Body of pancreas (tissue), 4 donors: ENCODE data around the gene ANG. TPM values are rescaled to one million over a fixed set of nuclear protein-coding genes. Genes with fewer than 3 reads are reported as not detected.
A peak's percentile ranks its signal among the peaks of the same experiment; 100 is the strongest.
"Not testable (repeated sequence)": the region's sequence is repeated elsewhere in the genome, so short reads cannot be mapped to it uniquely, and the experiment has no call there.

Experiments used
- ATAC-seq: fragments of 150-250 bp; one replicate; pipeline ENCODE4 v1.9.1; 2016
- DNase-seq, 4 donors: peaks; one replicate each; pipeline ENCODE4 v3.0.0-alpha.2; 2019
- H3K27ac ChIP-seq, 4 donors: fragments of 200-600 bp; sonication (generic); 1 replicate in 3 of 4; 2 replicates in 1 of 4; pipeline versions ENCODE4 v1.5.1 to v1.6.1; 2016 to 2019; ENCODE audit warnings: mild to moderate bottlenecking in 1 of 4, mixed read lengths in 1 of 4, moderate library complexity in 1 of 4
- H3K27me3 ChIP-seq, 2 donors: fragments of 200-600 bp; sonication (generic); one replicate each; pipeline ENCODE4 v1.6.0; 2016; ENCODE audit warnings: mild to moderate bottlenecking in 1 of 2
- H3K36me3 ChIP-seq, 2 donors: fragments of 200-600 bp; sonication (generic); replicated peaks in 1 of 2; 2 replicates each; pipeline ENCODE4 v1.5.1; 2016; ENCODE audit warnings: low read depth in 2 of 2; ENCODE audit not compliant: insufficient read depth in 1 of 2
- H3K4me1 ChIP-seq: fragments of 200-600 bp; sonication (generic); one replicate; pipeline ENCODE4 v1.6.0; 2016
- H3K4me3 ChIP-seq, 2 donors: fragments of 200-600 bp; sonication (generic); 1 replicate in 1 of 2; 2 replicates in 1 of 2; pipeline ENCODE4 v1.5.1; 2016 to 2019
- H3K9me3 ChIP-seq, 3 donors: fragments of 200-600 bp; sonication (generic); 1 replicate in 2 of 3; 2 replicates in 1 of 3; pipeline ENCODE4 v1.5.1; 2016
- CTCF ChIP-seq, 7 experiments: fragments of 450-650 bp in 4 of 7; fragments of 200-600 bp in 3 of 7; sonication (generic) in 3 of 7; IDR thresholded peaks; one replicate each; pipeline ENCODE4 v1.5.1; 2016 to 2019; ENCODE audit warnings: antibody characterized with exemption in 7 of 7
- POLR2A ChIP-seq, 3 donors: fragments of 450-650 bp; IDR thresholded peaks; one replicate each; pipeline ENCODE4 v1.6.1; 2016; ENCODE audit warnings: antibody characterized with exemption in 3 of 3, mild to moderate bottlenecking in 2 of 3
- whole genome bisulfite sequencing, 2 donors: methylation state at CpG; one replicate each; pipeline ENCODE4 v1.1.5; 2017; 5-methylcytosine and 5-hydroxymethylcytosine counted together
- intact Hi-C: fragments of 100-400 bp; cut with DNase I; formaldehyde crosslinking; loops from one replicate; pipeline ENCODE4 v1.15.1; 2023
- total RNA-seq, 2 donors: library from RNA; depleted of rRNA; stranded (reverse); fragments of >200 nt; gene quantifications; one replicate each; pipeline ENCODE4 v1.1.0, GENCODE V29; 2016

The ANG gene
- total RNA-seq, 2 donors from 2014 or later: 24.1 to 28.0 TPM

- no peak overlapping the region for H3K4me3 ChIP-seq
- H3K27ac ChIP-seq: peak overlapping the region; percentile 27 to 80 (median 50)
- H3K9me3 ChIP-seq: no peaks in the 10 kb centered on the region
- ATAC-seq (peak; percentile 85), DNase-seq (peak; percentile 78 to 93 (median 88))
- intact Hi-C loops: loop anchor here (5.0 kb wide), 1 partner anchor 128 kb away; no protein-coding TSS in a partner anchor
- H3K36me3 ChIP-seq: no peaks in the 10 kb centered on the region
- H3K27me3 ChIP-seq: no peaks in the 10 kb centered on the region
- TF ChIP-seq POLR2A (IDR thresholded peaks at IDR 0.05) (peak in 1 of 3 donors; percentile 25), CTCF (IDR thresholded peaks at IDR 0.05) (no peak)
- H3K4me1 ChIP-seq: peaks cover 41% of the 10 kb centered on the region
- WGBS, 2 donors: 2 to 15% methylated on average over 4 of the region's 4 CpGs
Measured at GRCh38 chr14:20714593-20715250, 26.2 kb downstream of the ANG start.

GRCh38 chr14:20719777-20720176 is 31.2 kb downstream of the ANG start:
- DNase-seq (peak; percentile 46 to 75 (median 61)), ATAC-seq (peak; percentile 84)
- H3K27ac ChIP-seq: peak overlapping the region; percentile 54 to 79 (median 72)

GRCh38 chr14:20720741-20721140 is 32.2 kb downstream of the ANG start:
- WGBS, 2 donors: 75 to 89% methylated on average over 6 of the region's 6 CpGs
- no peak for TF ChIP-seq CTCF (IDR thresholded peaks at IDR 0.05)
- no peak for TF ChIP-seq POLR2A (IDR thresholded peaks at IDR 0.05)
- Histone ChIP-seq H3K27me3 (no peaks in the 10 kb centered on the region), H3K9me3 (no peaks in the 10 kb centered on the region), H3K36me3 (no peaks in the 10 kb centered on the region), H3K4me1 (peaks cover 24% of the 10 kb centered on the region), H3K27ac (no peak overlapping the region), H3K4me3 (no peak overlapping the region)
- ATAC-seq: no peak
- intact Hi-C loops: no loop called here
- DNase-seq: no peak

More at GRCh38 chr14:20719777-20720176, 31.2 kb downstream of the ANG start:
- H3K9me3 ChIP-seq: no peaks in the 10 kb centered on the region
- H3K36me3 ChIP-seq: no peaks in the 10 kb centered on the region
- WGBS, 2 donors: 22 to 35% methylated on average over 4 of the region's 4 CpGs
- no peak overlapping the region for H3K4me3 ChIP-seq
- peaks cover 34% of the 10 kb centered on the region for H3K4me1 ChIP-seq
- TF ChIP-seq CTCF (IDR thresholded peaks at IDR 0.05) (no peak), POLR2A (IDR thresholded peaks at IDR 0.05) (no peak)
- H3K27me3 ChIP-seq: no peaks in the 10 kb centered on the region
- intact Hi-C loops: no loop called here

GRCh38 chr14:20722016-20722415 is 33.5 kb downstream of the ANG start:
- DNase-seq (no peak), ATAC-seq (no peak)
- intact Hi-C loops: no loop called here
- no peaks in the 10 kb centered on the region for H3K9me3 ChIP-seq
- peaks cover 20% of the 10 kb centered on the region for H3K4me1 ChIP-seq
- no peak overlapping the region for H3K27ac ChIP-seq
- TF ChIP-seq POLR2A (IDR thresholded peaks at IDR 0.05) (no peak), CTCF (IDR thresholded peaks at IDR 0.05) (no peak)
- 91 to 94% methylated on average over 12 of the region's 12 CpGs for WGBS, 2 donors
- no peaks in the 10 kb centered on the region for H3K36me3 ChIP-seq
- no peak overlapping the region for H3K4me3 ChIP-seq
- no peaks in the 10 kb centered on the region for H3K27me3 ChIP-seq

- H3K27ac ChIP-seq: no peak overlapping the region
- H3K4me1 ChIP-seq: peaks cover 20% of the 10 kb centered on the region
- no peaks in the 10 kb centered on the region for H3K36me3 ChIP-seq
- no peaks in the 10 kb centered on the region for H3K27me3 ChIP-seq
- DNase-seq (no peak), ATAC-seq (no peak)
- TF ChIP-seq CTCF (IDR thresholded peaks at IDR 0.05): no peak
- intact Hi-C loops: no loop called here
- 44 to 78% methylated on average over 11 to 23 of the region's 28 CpGs for WGBS, 2 donors
- H3K4me3 ChIP-seq: no peak overlapping the region
- H3K9me3 ChIP-seq: no peaks in the 10 kb centered on the region
Measured at GRCh38 chr14:20723488-20723887, 34.9 kb downstream of the ANG start.

GRCh38 chr14:20726121-20726520 is 37.6 kb downstream of the ANG start:
- H3K27me3 ChIP-seq, H3K4me3 ChIP-seq, H3K36me3 ChIP-seq, H3K9me3 ChIP-seq, ATAC-seq, intact Hi-C loops, H3K4me1 ChIP-seq, DNase-seq: not testable (repeated sequence)
- 79 to 84% methylated on average over 2 to 3 of the region's 3 CpGs for WGBS, 2 donors
- peak overlapping the region in 1 of 4 donors; percentile 41 for H3K27ac ChIP-seq
